IMR-90 (cell line): ENCODE measurements around the gene OR14J1. TPM values are rescaled to one million over a fixed set of nuclear protein-coding genes. Genes with fewer than 3 reads are reported as not detected.

Experiments
- ATAC-seq: fragments of 200-7000 bp; cut with Tn5 transposase; 2 replicates; pipeline ENCODE4 v1.9.1; 2020; ENCODE audit warnings: low read depth, mild to moderate bottlenecking, moderate library complexity
- BruUV-seq: library from RNA; stranded (reverse); fragments of 400-500 nt; replicated peaks from 2 replicates; lab custom pipeline; 2021; lab: Mats Ljungman, UMichigan
- CTCF ChIA-PET: fragments of 300-600 bp; formaldehyde crosslinking; extraction: SDS; loops from one replicate; lab custom pipeline; 2021; ENCODE audit warnings: antibody characterized with exemption; lab: Yijun Ruan, JAX
- POLR2A ChIA-PET: fragments of 300-600 bp; sonication (Branson Sonifier 250); formaldehyde crosslinking; loops from one replicate; lab custom pipeline; 2022; ENCODE audit warnings: antibody characterized with exemption; ENCODE audit not compliant: unreplicated experiment; lab: Charles Lee
- DNase-seq: peaks from one replicate; pipeline ENCODE4 v3.0.0; 2013
- H2AFZ ChIP-seq: replicated peaks from 2 replicates; pipeline ENCODE3; 2013; ENCODE audit warnings: low read length, mild to moderate bottlenecking; ENCODE audit not compliant: poor library complexity
- H2AK5ac ChIP-seq: 2 replicates; pipeline ENCODE4 v1.6.1; 2013; ENCODE audit warnings: low read depth, low read length, inconsistent platforms
- H2AK9ac ChIP-seq: replicated peaks from 2 replicates; pipeline ENCODE3; 2013; ENCODE audit warnings: mild to moderate bottlenecking, low read depth, low read length, moderate library complexity; ENCODE audit not compliant: poor library complexity
- H2BK120ac ChIP-seq: 2 replicates; pipeline ENCODE4 v1.6.1; 2013; ENCODE audit warnings: low read depth, low read length, inconsistent platforms
- H2BK15ac ChIP-seq: 3 replicates; pipeline ENCODE4 v1.6.1; 2013; ENCODE audit warnings: low read depth, low read length, inconsistent platforms
- H2BK20ac ChIP-seq: 2 replicates; pipeline ENCODE4 v1.6.1; 2013; ENCODE audit warnings: low read depth, mild to moderate bottlenecking, inconsistent platforms, low read length, moderate library complexity
- H2BK5ac ChIP-seq: 2 replicates; pipeline ENCODE4 v1.6.1; 2013; ENCODE audit warnings: mild to moderate bottlenecking, low read depth, low read length, inconsistent platforms; ENCODE audit not compliant: poor library complexity, severe bottlenecking
- H3K14ac ChIP-seq: replicated peaks from 2 replicates; pipeline ENCODE4 v1.6.1; 2013; ENCODE audit warnings: low read depth, low read length, inconsistent platforms
- H3K18ac ChIP-seq: 2 replicates; pipeline ENCODE4 v1.6.1; 2013; ENCODE audit warnings: low read depth, low read length, control low read depth
- H3K23ac ChIP-seq: 2 replicates; pipeline ENCODE4 v1.6.1; 2013; ENCODE audit warnings: low read depth, low read length, inconsistent platforms
- H3K27ac ChIP-seq: 2 replicates; pipeline ENCODE4 v1.5.1; 2013; ENCODE audit warnings: mild to moderate bottlenecking, control low read depth, low read length; ENCODE audit not compliant: insufficient read depth
- H3K27me3 ChIP-seq: 2 replicates; pipeline ENCODE4 v1.6.1; 2013; ENCODE audit warnings: low read length; ENCODE audit not compliant: control insufficient read depth, insufficient read depth
- H3K36me3 ChIP-seq: 2 replicates; pipeline ENCODE4 v1.6.1; 2013; ENCODE audit warnings: low read length, mixed read lengths; ENCODE audit not compliant: control insufficient read depth, insufficient read depth
- H3K4ac ChIP-seq: 2 replicates; pipeline ENCODE4 v1.6.1; 2013; ENCODE audit warnings: low read depth, low read length, inconsistent platforms
- H3K4me1 ChIP-seq: 2 replicates; pipeline ENCODE4 v1.6.1; 2013; ENCODE audit warnings: low read length, mixed read lengths; ENCODE audit not compliant: control insufficient read depth, insufficient read depth
- H3K4me2 ChIP-seq: 2 replicates; pipeline ENCODE4 v1.6.1; 2013; ENCODE audit warnings: low read depth, mild to moderate bottlenecking, control low read depth, low read length, moderate library complexity
- H3K4me3 ChIP-seq: 2 replicates; pipeline ENCODE4 v1.5.1; 2013; ENCODE audit warnings: low read depth, mild to moderate bottlenecking, control low read depth, low read length, moderate library complexity; ENCODE audit not compliant: insufficient read depth
- H3K56ac ChIP-seq: 2 replicates; pipeline ENCODE4 v1.6.1; 2013; ENCODE audit warnings: low read length, inconsistent platforms; ENCODE audit not compliant: insufficient read depth; ENCODE audit errors: extremely low read depth
- H3K79me1 ChIP-seq, 2 experiments: 2 replicates each; pipeline ENCODE4 v1.6.1; 2013; ENCODE audit warnings: low read length in 2 of 2, inconsistent platforms in 1 of 2, low read depth in 1 of 2
- H3K9ac ChIP-seq: 2 replicates; pipeline ENCODE4 v1.6.1; 2013; ENCODE audit warnings: low read depth, low read length, control low read depth
- H3K9me1 ChIP-seq: 2 replicates; pipeline ENCODE4 v1.6.1; 2013; ENCODE audit warnings: low read length, inconsistent platforms; ENCODE audit not compliant: insufficient read depth
- H3K9me3 ChIP-seq: 2 replicates; pipeline ENCODE4 v1.6.1; 2013; ENCODE audit warnings: low read length; ENCODE audit not compliant: control insufficient read depth, insufficient read depth
- H4K20me1 ChIP-seq: 2 replicates; pipeline ENCODE4 v1.6.1; 2013; ENCODE audit warnings: low read length, inconsistent platforms; ENCODE audit not compliant: insufficient read depth
- H4K5ac ChIP-seq: 2 replicates; pipeline ENCODE4 v1.6.1; 2013; ENCODE audit warnings: mild to moderate bottlenecking, low read depth, low read length, control low read depth
- H4K8ac ChIP-seq, 2 experiments: 2 replicates each; pipeline ENCODE4 v1.6.1; 2013; ENCODE audit warnings: low read depth in 2 of 2, low read length in 2 of 2, control low read depth in 1 of 2, inconsistent platforms in 1 of 2
- H4K91ac ChIP-seq: 2 replicates; pipeline ENCODE4 v1.6.1; 2013; ENCODE audit warnings: low read depth, low read length, inconsistent platforms; ENCODE audit not compliant: insufficient read depth
- BHLHE40 ChIP-seq: fragments of 150-350 bp; IDR thresholded peaks from 2 replicates; pipeline ENCODE4 v1.6.1; 2016; ENCODE audit warnings: mild to moderate bottlenecking, low read depth, low read length
- CEBPB ChIP-seq: IDR thresholded peaks from 2 replicates; pipeline ENCODE4 v1.6.1; 2012; ENCODE audit warnings: low read depth, low read length, improper control_type of control experiment
- ELK1 ChIP-seq: fragments of 150-350 bp; IDR thresholded peaks from 2 replicates; pipeline ENCODE4 v1.6.1; 2016; ENCODE audit warnings: low read depth, mild to moderate bottlenecking, low read length, moderate library complexity, borderline replicate concordance
- FOS ChIP-seq: fragments of 150-350 bp; IDR thresholded peaks from 2 replicates; pipeline ENCODE4 v1.6.1; 2016; ENCODE audit warnings: low read depth, low read length
- MAZ ChIP-seq: IDR thresholded peaks from 2 replicates; pipeline ENCODE4 v1.6.1; 2012; ENCODE audit warnings: low read depth, mild to moderate bottlenecking, low read length, improper control_type of control experiment, moderate library complexity, borderline replicate concordance
- MXI1 ChIP-seq: IDR thresholded peaks from 2 replicates; pipeline ENCODE4 v1.6.1; 2012; ENCODE audit warnings: low read depth, mild to moderate bottlenecking, low read length, moderate library complexity, borderline replicate concordance
- NFE2L2 ChIP-seq: fragments of 150-350 bp; IDR thresholded peaks from 2 replicates; pipeline ENCODE4 v1.6.1; 2016; ENCODE audit warnings: low read depth, mild to moderate bottlenecking, low read length
- RAD21 ChIP-seq: IDR thresholded peaks from 2 replicates; pipeline ENCODE4 v1.6.1; 2012; ENCODE audit warnings: low read length, improper control_type of control experiment
- RCOR1 ChIP-seq: IDR thresholded peaks from 2 replicates; pipeline ENCODE4 v1.6.1; 2012; ENCODE audit warnings: mild to moderate bottlenecking, low read length, improper control_type of control experiment; ENCODE audit not compliant: insufficient replicate concordance
- RFX5 ChIP-seq: IDR thresholded peaks from 2 replicates; pipeline ENCODE4 v1.8.0; 2012; ENCODE audit warnings: low read depth, mild to moderate bottlenecking, low read length, moderate library complexity
- SMC3 ChIP-seq: fragments of 150-350 bp; IDR thresholded peaks from 2 replicates; pipeline ENCODE4 v1.6.1; 2016; ENCODE audit warnings: low read depth, mild to moderate bottlenecking, antibody characterized with exemption, low read length, moderate library complexity
- WGBS, 2 experiments: methylation state at CpG; one replicate each; pipeline versions ENCODE4 v1.1.5 to v1.1.7; 2013; ENCODE audit warnings: missing lambda C conversion rate in 2 of 2; ENCODE audit not compliant: insufficient read length in 1 of 2; ENCODE audit errors: extremely low coverage in 2 of 2; 5-methylcytosine and 5-hydroxymethylcytosine counted together
- dilution Hi-C: fragments of 300-500 bp; cut with HindIII; formaldehyde crosslinking; loops from one replicate; pipeline ENCODE4 v1.14.3; 2018; ENCODE audit warnings: low sequenced_read_pairs; ENCODE audit not compliant: unreplicated experiment
- in situ Hi-C: fragments of 300-500 bp; cut with MboI; formaldehyde crosslinking; loops from 3 replicates; pipeline ENCODE4 v1.14.3; 2019; ENCODE audit warnings: low sequenced_read_pairs, inconsistent platforms, mixed read lengths
- intact Hi-C: fragments of 100-400 bp; cut with micrococcal nuclease; formaldehyde crosslinking; loops from 2 replicates; pipeline ENCODE4 v1.10.0; 2022
- polyA plus RNA-seq, 3 experiments: library from polyadenylated mRNA; depleted of rRNA; stranded (reverse); fragments of >200 nt; gene quantifications; 2 replicates each; pipeline ENCODE4 v1.2.3, GENCODE V29; 2012; ENCODE audit warnings: low replicate concordance in 1 of 3
- total RNA-seq: library from RNA; depleted of rRNA; stranded (reverse); fragments of >200 nt; gene quantifications from 2 replicates; pipeline ENCODE4 v1.2.3, GENCODE V29; 2012
- TF ChIP-seq, protein P1 (sequence below): fragments of 150-350 bp; IDR thresholded peaks from 2 replicates; pipeline ENCODE4 v1.6.1; 2017; ENCODE audit warnings: mild to moderate bottlenecking, antibody characterized with exemption, low read length, low read depth
- TF ChIP-seq, protein P2 (sequence below): conservative IDR thresholded peaks from 2 replicates; pipeline ENCODE4 v1.5.1; 2012; ENCODE audit warnings: mild to moderate bottlenecking, low read depth, low read length, improper control_type of control experiment

Gene OR14J1
- total and polyA plus RNA-seq, 2 of the 4 experiments (the other 2 are of a cell fraction): not detected

GRCh38 chr6:29295623-29296022, 5.9 kb upstream of the OR14J1 start:
- BruUV-seq: no TSS peak
- H3K14ac ChIP-seq: no peak overlapping the region
- no peak for DNase-seq

More at GRCh38 chr6:29295623-29296022, 5.9 kb upstream of the OR14J1 start:
- H2BK20ac ChIP-seq: no peak overlapping the region
- H2AFZ ChIP-seq: no peak overlapping the region
- ChIA-PET CTCF (no interaction called here), POLR2A (no interaction called here)
- H4K91ac ChIP-seq: no peak overlapping the region
- H3K23ac ChIP-seq: no peak overlapping the region
- no peaks in the 10 kb centered on the region for H3K4me1 ChIP-seq
- WGBS, 2 experiments: no CpG with 5 or more reads among the region's 7 CpGs
- H3K4me2 ChIP-seq: no peak overlapping the region
- H4K5ac ChIP-seq: no peak overlapping the region
- TF ChIP-seq, protein P1, sequence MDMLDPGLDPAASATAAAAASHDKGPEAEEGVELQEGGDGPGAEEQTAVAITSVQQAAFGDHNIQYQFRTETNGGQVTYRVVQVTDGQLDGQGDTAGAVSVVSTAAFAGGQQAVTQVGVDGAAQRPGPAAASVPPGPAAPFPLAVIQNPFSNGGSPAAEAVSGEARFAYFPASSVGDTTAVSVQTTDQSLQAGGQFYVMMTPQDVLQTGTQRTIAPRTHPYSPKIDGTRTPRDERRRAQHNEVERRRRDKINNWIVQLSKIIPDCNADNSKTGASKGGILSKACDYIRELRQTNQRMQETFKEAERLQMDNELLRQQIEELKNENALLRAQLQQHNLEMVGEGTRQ: no peak
- TF ChIP-seq MAZ (no peak), RAD21 (no peak), NFE2L2 (no peak), MXI1 (no peak), ELK1 (no peak), BHLHE40 (no peak), RFX5 (no peak), CEBPB (no peak), SMC3 (no peak), FOS (no peak), RCOR1 (no peak)
- TF ChIP-seq, protein P2, sequence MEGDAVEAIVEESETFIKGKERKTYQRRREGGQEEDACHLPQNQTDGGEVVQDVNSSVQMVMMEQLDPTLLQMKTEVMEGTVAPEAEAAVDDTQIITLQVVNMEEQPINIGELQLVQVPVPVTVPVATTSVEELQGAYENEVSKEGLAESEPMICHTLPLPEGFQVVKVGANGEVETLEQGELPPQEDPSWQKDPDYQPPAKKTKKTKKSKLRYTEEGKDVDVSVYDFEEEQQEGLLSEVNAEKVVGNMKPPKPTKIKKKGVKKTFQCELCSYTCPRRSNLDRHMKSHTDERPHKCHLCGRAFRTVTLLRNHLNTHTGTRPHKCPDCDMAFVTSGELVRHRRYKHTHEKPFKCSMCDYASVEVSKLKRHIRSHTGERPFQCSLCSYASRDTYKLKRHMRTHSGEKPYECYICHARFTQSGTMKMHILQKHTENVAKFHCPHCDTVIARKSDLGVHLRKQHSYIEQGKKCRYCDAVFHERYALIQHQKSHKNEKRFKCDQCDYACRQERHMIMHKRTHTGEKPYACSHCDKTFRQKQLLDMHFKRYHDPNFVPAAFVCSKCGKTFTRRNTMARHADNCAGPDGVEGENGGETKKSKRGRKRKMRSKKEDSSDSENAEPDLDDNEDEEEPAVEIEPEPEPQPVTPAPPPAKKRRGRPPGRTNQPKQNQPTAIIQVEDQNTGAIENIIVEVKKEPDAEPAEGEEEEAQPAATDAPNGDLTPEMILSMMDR: no peak
- H3K4ac ChIP-seq: no peak overlapping the region
- intact Hi-C loops (no loop called here), in situ Hi-C loops (no loop called here), dilution Hi-C loops (no loop called here)
- H3K36me3 ChIP-seq: no peaks in the 10 kb centered on the region
- H4K20me1 ChIP-seq: no peaks in the 10 kb centered on the region
- no peaks in the 10 kb centered on the region for H3K27me3 ChIP-seq
- H3K79me1 ChIP-seq: no peaks in the 10 kb centered on the region
- no peak overlapping the region for H2AK9ac ChIP-seq
- no peak overlapping the region for H2AK5ac ChIP-seq
- H2BK5ac ChIP-seq: no peak overlapping the region
- H3K4me3 ChIP-seq: no peak overlapping the region
- ATAC-seq: no peak
- no peak overlapping the region for H3K18ac ChIP-seq
- no peak overlapping the region for H3K56ac ChIP-seq
- no peak overlapping the region for H3K9ac ChIP-seq
- no peak overlapping the region for H2BK120ac ChIP-seq
- no peak overlapping the region for H3K27ac ChIP-seq
- peaks cover 10% of the 10 kb centered on the region for H3K9me3 ChIP-seq
- no peaks in the 10 kb centered on the region for H3K9me1 ChIP-seq
- H2BK15ac ChIP-seq: no peak overlapping the region
- H4K8ac ChIP-seq: no peak overlapping the region
